ENCODE results near the gene POLN.

GRCh38 chr4:2042947-2043395, 198.9 kb downstream of the POLN start:
- TF ChIP-seq CTCF (IDR thresholded peaks at IDR 0.05; ENCODE audit: poor library complexity), result no peak
- no peak for TF ChIP-seq EZH2 (IDR thresholded peaks at IDR 0.05; ENCODE audit: borderline replicate concordance)
